GM18861 (cell line): ENCODE measurements around the gene ADAMTS16.

Experiments used
- ATAC-seq: cut with Tn5 transposase; IDR thresholded peaks from one replicate; pipeline ENCODE4 v1.9.1; 2021; ENCODE audit not compliant: unreplicated experiment

The ADAMTS16 gene

GRCh38 chr5:5221724-5222123, 81.6 kb downstream of the ADAMTS16 start:
- ATAC-seq: no peak

GRCh38 chr5:5231576-5231975, 91.4 kb downstream of the ADAMTS16 start:
- ATAC-seq: no peak

- ATAC-seq: no peak
Measured at GRCh38 chr5:5234912-5235311, 94.8 kb downstream of the ADAMTS16 start.

GRCh38 chr5:5235685-5236084, 95.6 kb downstream of the ADAMTS16 start:
- no peak for ATAC-seq

GRCh38 chr5:5239191-5239590, 99.1 kb downstream of the ADAMTS16 start:
- ATAC-seq: no peak

GRCh38 chr5:5240234-5240633, 100.1 kb downstream of the ADAMTS16 start:
- no peak for ATAC-seq

- ATAC-seq: no peak
Measured at GRCh38 chr5:5242056-5242455, 101.9 kb downstream of the ADAMTS16 start.

- ATAC-seq: no peak
Measured at GRCh38 chr5:5246736-5247135, 106.6 kb downstream of the ADAMTS16 start.

- no peak for ATAC-seq
Measured at GRCh38 chr5:5250758-5251157, 110.6 kb downstream of the ADAMTS16 start.

GRCh38 chr5:5252106-5252505, 112.0 kb downstream of the ADAMTS16 start:
- no peak for ATAC-seq

- no peak for ATAC-seq
Measured at GRCh38 chr5:5257353-5257752, 117.2 kb downstream of the ADAMTS16 start.

- ATAC-seq: no peak
Measured at GRCh38 chr5:5258564-5258963, 118.4 kb downstream of the ADAMTS16 start.

- ATAC-seq: no peak
Measured at GRCh38 chr5:5264727-5265126, 124.6 kb downstream of the ADAMTS16 start.

- ATAC-seq: no peak
Measured at GRCh38 chr5:5266297-5266696, 126.2 kb downstream of the ADAMTS16 start.

GRCh38 chr5:5270161-5270560, 130.0 kb downstream of the ADAMTS16 start:
- ATAC-seq: no peak

GRCh38 chr5:5270958-5271785, 131.0 kb downstream of the ADAMTS16 start:
- ATAC-seq: no peak

- ATAC-seq: no peak
Measured at GRCh38 chr5:5271786-5272321, 131.7 kb downstream of the ADAMTS16 start.

GRCh38 chr5:5273398-5273797, 133.3 kb downstream of the ADAMTS16 start:
- ATAC-seq: no peak

- ATAC-seq: no peak
Measured at GRCh38 chr5:5273976-5274375, 133.8 kb downstream of the ADAMTS16 start.

- no peak for ATAC-seq
Measured at GRCh38 chr5:5275211-5275610, 135.1 kb downstream of the ADAMTS16 start.

GRCh38 chr5:5276430-5276829, 136.3 kb downstream of the ADAMTS16 start:
- ATAC-seq: no peak

- no peak for ATAC-seq
Measured at GRCh38 chr5:5276951-5277517, 136.9 kb downstream of the ADAMTS16 start.
